ENCODE data around the gene SUMF1.

Gene SUMF1

DNA sequence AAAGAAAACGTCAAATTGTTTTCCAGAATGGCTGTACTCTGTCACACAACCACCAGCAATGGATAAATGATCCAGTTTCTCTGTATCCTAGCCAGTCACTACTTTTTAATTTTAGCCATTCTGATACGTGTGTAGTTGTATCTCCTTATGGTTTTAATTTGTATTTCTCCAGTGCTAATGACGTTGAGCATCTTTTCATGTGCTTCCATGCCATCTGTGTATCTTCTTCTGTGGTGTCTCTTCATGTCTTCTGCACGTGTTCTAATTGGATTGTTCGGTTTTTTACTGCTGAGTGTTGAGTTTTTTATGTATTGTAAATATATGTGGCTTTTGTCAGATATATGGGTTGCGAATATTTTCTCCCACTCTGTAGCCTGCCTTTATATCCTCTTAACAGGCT, 81.9 kb downstream of the SUMF1 start:
- ATAC-seq (no peak), DNase-seq (no peak)

DNA sequence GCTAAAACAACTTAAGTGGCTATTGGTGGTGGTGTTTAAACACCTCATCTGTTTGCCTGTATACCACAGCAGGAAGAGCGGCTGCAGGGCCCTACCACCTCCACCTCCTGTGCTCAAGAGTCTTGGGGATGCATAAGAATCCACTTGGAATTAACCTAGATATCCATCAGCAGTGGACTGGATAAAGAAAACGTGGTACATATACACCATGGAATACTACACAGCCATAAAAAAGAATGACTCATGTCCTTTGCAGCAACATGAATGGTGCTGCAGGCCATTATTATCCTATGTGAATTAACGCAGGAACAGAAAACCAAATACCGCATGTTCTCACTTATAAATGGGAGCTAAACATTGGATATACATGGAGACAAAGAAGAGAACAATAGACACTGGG, 87.1 kb downstream of the SUMF1 start:
- DNase-seq (no peak), ATAC-seq (no peak)

DNA sequence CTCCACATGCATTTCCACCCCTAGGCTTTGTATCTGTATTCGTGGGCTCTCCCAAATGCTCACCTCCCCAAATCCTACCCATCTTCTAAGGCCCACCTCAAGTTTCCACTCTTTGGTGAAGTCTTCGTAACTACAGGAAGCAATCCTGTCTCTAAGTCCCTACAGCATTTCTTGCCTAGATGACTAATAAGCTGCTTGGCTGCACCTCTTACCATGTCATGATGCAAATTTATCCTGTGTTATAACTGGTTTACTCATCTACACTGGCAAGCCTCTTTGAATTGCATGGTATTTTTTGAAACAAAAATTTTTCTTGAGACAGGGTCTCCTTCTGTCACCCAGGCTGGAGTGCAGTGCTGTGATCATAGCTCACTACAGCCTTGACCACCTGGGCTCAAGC, 90.6 kb downstream of the SUMF1 start:
- no peak for DNase-seq
- peak; percentile 43 for ATAC-seq

GRCh38 chr3:4375911-4376310, 91.2 kb downstream of the SUMF1 start:
- ATAC-seq: no peak
- DNase-seq: no peak

- ATAC-seq: no peak
- no peak for DNase-seq
Measured at GRCh38 chr3:4373669-4374068, 93.4 kb downstream of the SUMF1 start.

DNA sequence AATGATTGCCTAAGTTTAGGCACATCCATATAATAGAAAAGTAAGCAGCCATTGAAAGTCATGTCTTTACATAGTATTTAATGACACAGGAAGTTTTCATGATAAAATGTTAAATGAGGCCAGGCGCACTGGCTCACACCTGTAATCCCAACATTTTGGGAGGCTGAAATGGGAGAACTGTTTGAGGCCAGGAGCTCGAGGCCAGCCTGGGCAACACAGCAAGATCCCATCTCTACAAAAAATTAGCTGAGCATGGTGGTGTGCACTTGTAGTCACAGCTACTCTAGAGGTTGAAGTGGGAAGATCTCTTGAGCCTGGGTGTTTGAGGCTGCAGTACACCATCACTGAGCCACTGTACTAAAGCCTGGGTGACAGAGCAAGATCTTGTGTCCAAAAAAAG, 104.5 kb downstream of the SUMF1 start:
- no peak for DNase-seq
- no peak for ATAC-seq

DNA sequence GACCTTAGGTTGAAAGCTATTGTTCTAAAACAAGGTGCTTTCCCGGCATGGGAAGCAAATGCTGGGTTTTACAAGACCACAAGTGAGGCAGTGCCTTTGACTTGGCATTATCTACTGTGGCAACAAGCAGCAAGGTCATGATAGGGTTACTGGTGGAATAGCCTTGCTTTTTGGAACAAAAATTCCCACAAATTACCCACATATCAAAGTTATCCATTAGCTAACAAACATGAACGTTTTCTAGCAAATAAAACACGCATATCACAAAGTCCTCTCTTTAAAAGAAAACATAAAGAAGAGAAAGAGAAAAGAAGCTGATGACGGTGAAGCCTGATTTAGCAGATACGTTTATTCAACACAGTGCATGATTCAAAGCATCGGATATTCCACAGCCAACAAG, 106.3 kb downstream of the SUMF1 start:
- no peak for ATAC-seq
- DNase-seq: no peak

DNA sequence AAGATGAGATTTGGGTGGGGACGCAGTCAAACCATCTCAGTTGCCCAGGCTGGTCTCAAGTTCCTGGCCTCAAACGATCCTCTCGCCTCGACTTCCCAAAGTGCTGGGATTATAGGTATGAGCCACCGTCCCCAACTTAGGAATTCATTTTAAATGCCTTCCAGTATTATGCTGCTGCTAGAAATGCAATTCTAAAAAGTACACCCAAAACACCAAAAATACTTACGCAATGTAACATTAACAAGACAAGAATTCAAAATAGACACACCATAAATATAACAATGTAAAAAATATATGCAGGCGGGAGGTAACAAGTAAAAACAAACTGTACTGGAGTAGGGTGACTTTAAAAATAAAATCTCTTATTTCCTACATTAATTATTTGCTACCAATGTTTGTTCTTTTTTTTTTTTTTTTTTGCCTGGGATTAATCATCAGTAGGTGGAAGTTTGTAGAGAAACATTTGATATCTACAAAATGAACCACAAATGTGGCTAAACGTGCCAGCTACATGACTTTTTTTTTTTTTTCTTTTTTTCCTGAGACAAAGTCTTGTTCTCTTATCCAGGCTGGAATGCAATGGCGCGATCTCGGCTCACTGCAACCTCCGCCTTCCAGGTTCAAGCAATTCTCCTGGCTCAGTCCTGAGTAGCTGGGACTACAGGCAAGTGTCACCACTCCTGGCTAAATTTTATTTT, 107.1 kb downstream of the SUMF1 start:
- no peak for ATAC-seq
- DNase-seq: no peak

GRCh38 chr3:4358273-4358672, 108.8 kb downstream of the SUMF1 start:
- DNase-seq: no peak
- no peak for ATAC-seq

DNA sequence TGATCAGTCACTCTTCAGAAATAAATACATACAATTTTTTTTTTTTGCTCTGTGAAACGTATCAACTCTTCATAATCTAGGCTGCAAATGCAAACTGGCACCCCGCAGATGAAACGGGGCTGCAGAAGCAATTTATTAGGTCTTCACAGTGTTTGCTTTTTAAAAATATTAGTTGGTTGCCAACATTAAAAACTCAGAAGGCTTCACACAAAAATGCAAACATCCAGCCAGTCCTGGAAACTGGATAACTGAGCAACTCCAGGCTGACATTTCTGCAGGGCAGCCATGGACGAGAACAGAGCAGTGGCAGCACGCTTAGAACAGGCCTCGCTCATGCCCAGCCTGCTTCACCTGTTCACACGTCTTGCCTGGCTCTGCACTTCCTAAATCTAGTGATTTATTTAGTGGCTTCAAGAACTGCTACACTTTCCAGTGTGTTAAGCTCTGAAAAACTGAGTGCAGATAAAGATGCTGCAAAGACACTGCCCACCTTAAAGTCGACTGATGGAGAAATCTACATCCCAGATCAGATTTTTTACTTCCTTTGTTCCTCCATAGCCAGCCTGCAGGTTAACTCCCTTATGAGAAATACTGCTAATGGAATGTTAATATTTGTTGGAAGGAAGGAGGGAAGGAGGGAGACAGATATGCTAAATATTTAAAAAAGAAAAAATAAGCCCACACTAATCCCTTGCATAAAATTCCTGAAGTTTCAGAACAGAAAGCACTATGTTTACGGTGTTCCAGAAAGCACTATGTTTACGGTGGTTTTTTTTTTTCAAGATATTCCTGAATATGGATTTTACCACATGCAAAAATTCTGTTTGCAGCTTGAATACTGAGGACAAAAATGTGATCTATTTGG, 110.3 kb downstream of the SUMF1 start:
- DNase-seq (no peak), ATAC-seq (no peak)

- DNase-seq (no peak), ATAC-seq (no peak)
Measured at GRCh38 chr3:4356220-4356540, 110.9 kb downstream of the SUMF1 start.

DNA sequence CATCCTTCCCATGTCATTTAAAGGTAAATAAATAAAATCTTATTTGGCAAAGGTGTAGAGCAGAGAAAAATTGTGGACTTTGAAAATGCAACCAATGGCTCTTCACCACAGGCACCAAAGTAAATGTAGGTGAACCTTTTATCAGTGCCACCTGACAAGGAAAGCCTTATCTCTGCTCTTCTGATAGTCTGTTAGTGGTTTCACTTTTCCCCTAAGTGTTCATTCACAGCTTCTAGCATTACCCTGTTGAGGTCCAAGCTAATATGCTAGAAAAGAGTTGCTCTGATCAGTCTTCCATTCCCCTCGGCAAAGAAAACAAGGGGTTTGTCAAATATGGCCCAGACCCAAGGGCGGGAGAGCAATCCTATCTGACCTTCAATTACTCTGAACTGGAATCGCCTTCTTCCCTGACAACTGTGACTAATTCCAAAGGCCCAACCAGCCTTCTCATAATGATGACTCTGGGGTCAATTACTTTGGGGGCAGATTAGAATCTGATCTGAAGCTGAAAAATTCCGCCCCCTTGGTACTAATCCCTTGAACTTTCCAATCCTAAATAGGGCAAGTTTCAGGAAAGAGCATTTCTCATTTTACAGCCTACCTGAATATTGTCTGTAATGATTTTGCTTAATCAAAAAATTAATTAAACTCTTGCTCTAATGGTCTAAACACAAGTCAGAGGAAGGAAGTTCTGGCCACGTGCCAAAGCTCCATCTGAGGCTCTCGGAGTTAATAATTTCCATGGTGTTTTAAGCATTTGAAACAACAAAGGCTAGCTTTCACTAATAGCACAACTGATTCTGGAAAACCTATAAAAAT, 111.5 kb downstream of the SUMF1 start:
- DNase-seq (no peak), ATAC-seq (no peak)

GRCh38 chr3:4351872-4352271, 115.2 kb downstream of the SUMF1 start:
- ATAC-seq: no peak
- no peak for DNase-seq

DNA sequence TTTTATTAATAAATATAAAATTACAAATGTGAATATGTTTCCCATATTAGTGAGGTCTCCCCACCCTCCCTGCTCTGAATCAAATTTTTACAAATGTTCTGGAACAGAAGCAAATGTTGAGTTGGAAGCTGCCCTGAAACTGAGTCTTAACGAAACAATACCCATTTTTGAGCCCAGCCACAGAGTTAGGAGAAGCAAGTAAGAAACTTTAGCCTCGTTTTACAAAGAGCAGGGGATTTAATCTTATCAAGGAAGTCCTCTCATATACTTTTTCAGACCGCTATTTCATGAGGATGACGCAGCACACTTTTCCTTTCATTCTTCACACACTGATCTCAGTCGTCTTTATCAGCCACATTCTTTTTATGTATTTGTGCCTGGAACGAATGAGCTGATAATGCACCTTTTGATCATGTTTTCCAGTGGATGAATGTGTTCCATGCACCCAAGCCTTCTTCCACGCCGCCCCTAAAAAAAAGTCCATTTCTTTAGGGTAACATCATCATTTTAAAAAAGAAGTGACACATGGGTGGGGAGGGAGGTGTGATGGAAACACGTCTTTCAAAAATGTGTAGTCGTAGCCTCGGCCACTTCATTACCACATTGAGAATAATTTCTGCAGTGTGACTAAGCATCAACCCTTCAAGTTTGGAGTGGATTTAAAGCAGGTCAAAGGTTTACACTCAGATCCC, 115.8 kb downstream of the SUMF1 start:
- ATAC-seq (peak; percentile 93), DNase-seq (peak; percentile 34)

GRCh38 chr3:4350789-4351163, 116.3 kb downstream of the SUMF1 start:
- ATAC-seq: peak; percentile 47
- DNase-seq: peak; percentile 36

GRCh38 chr3:4343258-4343657, 123.8 kb downstream of the SUMF1 start:
- no peak for DNase-seq

GRCh38 chr3:4341336-4341675, 125.8 kb downstream of the SUMF1 start:
- ATAC-seq (no peak), DNase-seq (no peak)

More at GRCh38 chr3:4343258-4343657, 123.8 kb downstream of the SUMF1 start:
- no peak for ATAC-seq

DNA sequence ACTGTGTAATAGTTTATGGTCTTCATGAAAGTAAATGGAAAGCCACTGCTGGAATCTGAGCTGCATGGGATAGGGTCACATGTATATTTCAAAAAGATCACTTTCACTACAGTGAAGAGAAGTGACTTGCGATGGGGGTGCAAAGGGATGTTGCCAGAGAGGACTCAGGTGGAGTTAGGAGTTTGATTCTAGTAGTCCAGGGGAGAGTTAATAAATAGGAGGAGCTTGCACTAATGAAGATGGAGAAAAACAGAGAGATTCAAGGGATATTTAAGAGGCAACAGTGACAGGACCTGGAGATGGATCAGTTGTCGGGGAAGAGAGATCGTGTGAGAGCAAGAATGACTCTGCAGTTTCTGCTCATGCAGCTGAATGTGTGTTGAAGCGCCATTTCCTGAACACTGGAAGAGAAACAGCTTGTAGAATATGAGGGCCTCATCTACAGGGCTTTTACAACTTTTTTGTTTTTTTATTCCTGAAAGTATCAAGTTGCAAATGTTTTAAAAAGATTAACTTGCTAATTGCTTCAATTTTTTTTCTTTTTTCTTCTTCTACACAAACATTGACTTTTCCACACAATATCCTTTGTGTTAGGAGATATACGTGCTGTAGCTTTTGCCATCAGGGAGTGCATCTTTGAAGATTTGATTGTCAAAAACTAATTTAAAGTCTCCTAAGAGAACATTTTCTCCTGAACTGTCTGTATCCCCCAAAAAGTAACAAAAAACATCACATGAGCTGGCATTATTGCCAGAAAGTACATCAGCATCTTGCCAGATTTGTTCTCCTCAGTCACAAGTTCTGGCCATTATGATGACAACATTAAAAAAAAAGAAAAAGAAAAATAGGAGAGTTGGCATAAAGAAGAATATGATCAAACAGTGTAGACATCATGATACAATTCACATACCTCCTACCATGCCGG, 126.4 kb downstream of the SUMF1 start:
- ATAC-seq (no peak), DNase-seq (no peak)

DNA sequence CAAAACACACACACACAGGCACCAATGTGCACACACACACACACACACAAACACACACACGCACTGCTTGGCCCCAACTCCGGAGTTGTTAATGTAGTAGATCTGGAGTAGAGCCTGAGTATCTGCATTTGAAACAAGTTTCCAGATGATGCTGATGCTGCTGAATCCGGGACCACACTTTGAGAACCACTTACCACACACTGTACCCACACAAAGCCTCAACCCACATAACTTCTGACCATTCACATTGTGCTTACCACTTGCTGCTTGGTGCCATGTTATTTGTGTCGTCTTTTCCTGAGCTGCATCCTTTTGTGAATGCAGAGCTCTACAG, 127.0 kb downstream of the SUMF1 start:
- DNase-seq: no peak
- no peak for ATAC-seq

GRCh38 chr3:4338751-4339150, 128.3 kb downstream of the SUMF1 start:
- ATAC-seq: no peak
- DNase-seq: no peak

- DNase-seq (no peak), ATAC-seq (no peak)
Measured at GRCh38 chr3:4336850-4337546, 130.1 kb downstream of the SUMF1 start.
